PC-3 (cell line): ENCODE data around the gene MTHFR. TPM values are rescaled to one million over a fixed set of nuclear protein-coding genes. Genes with fewer than 3 reads are reported as not detected.

Source experiments
- ATAC-seq: fragments of 200-7000 bp; cut with Tn5 transposase; 2 replicates; pipeline ENCODE4 v1.9.1; 2020; ENCODE audit warnings: mild to moderate bottlenecking, moderate library complexity
- BruUV-seq: library from RNA; stranded (reverse); fragments of 400-500 nt; replicated peaks from 2 replicates; lab custom pipeline; 2021; lab: Mats Ljungman, UMichigan
- CTCF ChIA-PET: fragments of 300-600 bp; sonication (Branson Sonifier 250); formaldehyde crosslinking; loops from one replicate; lab custom pipeline; 2022; ENCODE audit warnings: antibody characterized with exemption; lab: Charles Lee
- POLR2A ChIA-PET: fragments of 300-600 bp; sonication (Branson Sonifier 250); formaldehyde crosslinking; loops from one replicate; lab custom pipeline; 2022; ENCODE audit warnings: antibody characterized with exemption; ENCODE audit not compliant: unreplicated experiment; lab: Charles Lee
- DNase-seq: peaks from one replicate; pipeline ENCODE4 v3.0.0-alpha.2; 2015
- H2AFZ ChIP-seq: fragments of 300-600 bp; sonication (generic); 2 replicates; pipeline ENCODE4 v1.6.0; 2016; ENCODE audit warnings: antibody characterized with exemption, low read length
- H3F3A ChIP-seq: fragments of 300-600 bp; sonication (generic); one replicate; pipeline ENCODE4 v1.6.0; 2017; ENCODE audit warnings: antibody characterized with exemption, low read length, control low read depth, mild to moderate bottlenecking; ENCODE audit not compliant: unreplicated experiment
- H3K27ac ChIP-seq: fragments of 300-600 bp; sonication (generic); 2 replicates; pipeline ENCODE4 v1.5.1; 2016; ENCODE audit warnings: mild to moderate bottlenecking, low read length
- H3K27me3 ChIP-seq: fragments of 300-600 bp; sonication (generic); 2 replicates; pipeline ENCODE4 v1.6.1; 2016; ENCODE audit warnings: low read length, mixed read lengths
- H3K36me3 ChIP-seq: fragments of 300-600 bp; sonication (generic); 2 replicates; pipeline ENCODE4 v1.6.1; 2016; ENCODE audit warnings: low read depth, mixed run types, low read length, mixed read lengths
- H3K4me1 ChIP-seq: fragments of 300-600 bp; sonication (generic); 2 replicates; pipeline ENCODE4 v1.5.1; 2016; ENCODE audit warnings: low read length; ENCODE audit not compliant: insufficient read depth
- H3K4me2 ChIP-seq: fragments of 300-600 bp; sonication (generic); 2 replicates; pipeline ENCODE4 v1.6.0; 2016; ENCODE audit warnings: low read length
- H3K4me3 ChIP-seq: fragments of 300-600 bp; sonication (generic); 2 replicates; pipeline ENCODE4 v1.5.1; 2016; ENCODE audit warnings: mild to moderate bottlenecking, low read length, mixed read lengths
- H3K79me2 ChIP-seq: fragments of 300-600 bp; sonication (generic); 2 replicates; pipeline ENCODE4 v1.6.1; 2017; ENCODE audit warnings: low read length, mixed read lengths
- H3K9ac ChIP-seq: fragments of 300-600 bp; sonication (generic); 2 replicates; pipeline ENCODE4 v1.6.0; 2016; ENCODE audit warnings: mild to moderate bottlenecking, low read length
- H3K9me2 ChIP-seq: fragments of 300-600 bp; sonication (generic); replicated peaks from 2 replicates; pipeline ENCODE4 v1.6.1; 2016; ENCODE audit warnings: mixed run types, low read length, mixed read lengths
- H3K9me3 ChIP-seq: fragments of 300-600 bp; sonication (generic); 2 replicates; pipeline ENCODE4 v1.6.1; 2016; ENCODE audit warnings: low read length, mixed read lengths
- H4K20me1 ChIP-seq: fragments of 300-600 bp; sonication (generic); 2 replicates; pipeline ENCODE4 v1.6.1; 2016; ENCODE audit warnings: low read length, mixed read lengths
- EZH2 ChIP-seq: fragments of 300-600 bp; sonication (generic); IDR thresholded peaks from one replicate; pipeline ENCODE4 v1.6.1; 2017; ENCODE audit warnings: antibody characterized with exemption, mild to moderate bottlenecking, low read length; ENCODE audit not compliant: unreplicated experiment
- EZH2phosphoT487 ChIP-seq: fragments of 300-600 bp; sonication (generic); IDR thresholded peaks from 2 replicates; pipeline ENCODE4 v1.6.1; 2018; ENCODE audit warnings: mild to moderate bottlenecking, antibody characterized with exemption, low read length, borderline replicate concordance
- intact Hi-C: fragments of 100-400 bp; cut with micrococcal nuclease; formaldehyde crosslinking; loops from 2 replicates; pipeline ENCODE4 v1.9.0; 2023
- total RNA-seq: library from RNA; depleted of rRNA; stranded (reverse); fragments of >200 nt; gene quantifications from 2 replicates; pipeline ENCODE4 v1.2.3, GENCODE V29; 2014
- TF ChIP-seq, protein P1 (sequence below): fragments of 300-600 bp; sonication (generic); conservative IDR thresholded peaks from 2 replicates; pipeline ENCODE4 v1.5.1; 2017; ENCODE audit warnings: antibody characterized with exemption, low read depth, mild to moderate bottlenecking, low read length

MTHFR gene
- total RNA-seq, 1 experiment from 2014 or later: 13.2 TPM

DNA sequence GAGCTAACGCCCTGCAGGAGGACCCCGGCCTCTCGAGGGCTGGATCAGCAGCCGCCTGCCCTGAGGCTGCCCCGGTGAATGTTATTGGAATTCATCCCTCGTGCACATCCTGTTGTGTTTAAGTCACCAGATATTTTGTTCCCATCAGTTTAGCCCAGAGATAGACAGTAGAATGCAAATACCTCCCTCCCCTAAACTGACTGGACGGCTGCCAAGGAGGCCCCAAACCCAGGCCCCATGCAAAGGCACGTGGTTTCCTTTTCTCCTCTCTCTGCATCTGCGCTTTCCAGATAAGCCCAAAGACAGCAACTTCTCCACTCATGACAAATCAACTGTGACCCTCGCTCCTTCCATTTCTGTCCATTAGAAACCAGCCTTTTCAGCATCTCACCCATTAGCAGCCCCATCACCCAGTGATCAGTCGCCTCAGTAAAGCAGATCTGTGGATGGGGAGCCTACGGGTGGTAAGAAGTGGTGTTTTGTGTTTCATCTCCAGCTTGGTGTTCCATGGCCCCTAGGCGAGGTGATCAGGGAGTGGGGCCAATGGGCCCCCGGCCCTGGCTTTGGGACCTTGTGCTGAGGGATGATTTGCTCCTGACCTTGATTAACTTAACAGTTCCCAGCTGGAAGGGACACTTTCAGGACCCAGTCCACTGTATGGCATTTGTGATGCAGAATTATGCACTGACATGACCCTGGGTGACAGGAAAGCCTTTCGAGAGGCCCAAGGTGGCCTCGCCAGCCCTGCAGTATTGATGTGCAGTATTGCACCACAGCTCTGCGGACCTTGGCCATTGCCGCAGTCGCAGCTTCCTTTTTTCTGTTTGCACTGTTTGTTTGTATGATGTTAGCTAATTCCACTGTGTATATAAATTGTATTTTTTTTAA, 36.6 kb upstream of the MTHFR start:
- Histone ChIP-seq H3K9me2 (no peaks in the 10 kb centered on the region), H3K9ac (no peak overlapping the region), H3K27me3 (no peaks in the 10 kb centered on the region), H3K27ac (no peak overlapping the region), H3K4me2 (no peak overlapping the region), H2AFZ (no peak overlapping the region), H3K79me2 (no peaks in the 10 kb centered on the region), H3F3A (no peaks in the 10 kb centered on the region), H3K9me3 (no peaks in the 10 kb centered on the region), H3K4me1 (no peaks in the 10 kb centered on the region), H3K4me3 (no peak overlapping the region), H4K20me1 (no peaks in the 10 kb centered on the region), H3K36me3 (peaks cover 7% of the 10 kb centered on the region)
- no peak for ATAC-seq
- POLR2A ChIA-PET: no interaction called here
- CTCF ChIA-PET: no interaction called here
- no peak for TF ChIP-seq EZH2phosphoT487
- TF ChIP-seq EZH2: no peak
- TF ChIP-seq, protein P1, sequence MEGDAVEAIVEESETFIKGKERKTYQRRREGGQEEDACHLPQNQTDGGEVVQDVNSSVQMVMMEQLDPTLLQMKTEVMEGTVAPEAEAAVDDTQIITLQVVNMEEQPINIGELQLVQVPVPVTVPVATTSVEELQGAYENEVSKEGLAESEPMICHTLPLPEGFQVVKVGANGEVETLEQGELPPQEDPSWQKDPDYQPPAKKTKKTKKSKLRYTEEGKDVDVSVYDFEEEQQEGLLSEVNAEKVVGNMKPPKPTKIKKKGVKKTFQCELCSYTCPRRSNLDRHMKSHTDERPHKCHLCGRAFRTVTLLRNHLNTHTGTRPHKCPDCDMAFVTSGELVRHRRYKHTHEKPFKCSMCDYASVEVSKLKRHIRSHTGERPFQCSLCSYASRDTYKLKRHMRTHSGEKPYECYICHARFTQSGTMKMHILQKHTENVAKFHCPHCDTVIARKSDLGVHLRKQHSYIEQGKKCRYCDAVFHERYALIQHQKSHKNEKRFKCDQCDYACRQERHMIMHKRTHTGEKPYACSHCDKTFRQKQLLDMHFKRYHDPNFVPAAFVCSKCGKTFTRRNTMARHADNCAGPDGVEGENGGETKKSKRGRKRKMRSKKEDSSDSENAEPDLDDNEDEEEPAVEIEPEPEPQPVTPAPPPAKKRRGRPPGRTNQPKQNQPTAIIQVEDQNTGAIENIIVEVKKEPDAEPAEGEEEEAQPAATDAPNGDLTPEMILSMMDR: no peak
- intact Hi-C loops: no loop called here
- BruUV-seq: no TSS peak
- no peak for DNase-seq

DNA sequence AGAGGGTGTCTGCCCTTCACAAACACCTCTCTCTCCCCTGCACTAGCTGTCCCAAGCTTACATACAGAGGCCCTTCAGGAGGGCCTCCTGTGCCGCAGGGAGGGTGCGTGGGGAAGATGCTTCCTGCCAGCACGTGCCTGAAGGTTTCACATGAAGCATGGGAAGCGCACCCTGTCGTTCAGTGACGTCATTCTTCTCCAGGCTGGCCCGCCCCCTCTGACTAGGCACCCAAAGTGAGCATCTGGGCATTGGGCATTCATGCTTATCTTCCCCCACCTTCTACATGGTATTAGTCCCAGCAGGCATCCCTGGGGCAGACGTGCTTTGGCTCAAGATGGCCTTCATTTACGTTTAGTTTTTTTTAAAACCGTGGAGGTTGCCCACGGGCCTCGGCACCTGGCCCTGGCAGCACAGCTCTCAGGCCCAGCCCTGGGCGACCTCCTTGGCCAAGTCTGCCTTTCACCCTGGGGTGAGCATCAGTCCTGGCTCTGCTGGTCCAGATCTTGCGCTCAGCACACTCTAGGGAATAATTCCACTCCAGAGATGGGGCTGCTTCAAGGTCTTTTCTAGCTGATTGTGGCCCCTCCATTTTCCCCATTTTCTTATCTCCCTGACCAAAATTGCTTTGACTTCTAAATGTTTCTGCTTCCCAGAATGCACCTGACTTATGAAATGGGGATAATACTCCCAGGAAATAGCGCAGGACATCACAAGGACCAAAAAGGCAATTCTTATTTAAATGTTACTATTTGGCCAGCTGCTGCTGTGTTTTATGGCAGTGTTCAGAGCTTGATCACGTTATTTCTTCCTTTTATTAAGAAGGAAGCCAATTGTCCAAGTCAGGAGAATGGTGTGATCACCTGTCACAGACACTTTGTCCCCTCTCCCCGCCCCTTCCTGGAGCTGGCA, 35.7 kb upstream of the MTHFR start:
- ChIA-PET POLR2A (no interaction called here), CTCF (no interaction called here)
- no peaks in the 10 kb centered on the region for H3K27me3 ChIP-seq
- no peaks in the 10 kb centered on the region for H3K4me1 ChIP-seq
- no TSS peak for BruUV-seq
- no peaks in the 10 kb centered on the region for H4K20me1 ChIP-seq
- ATAC-seq (no peak), DNase-seq (no peak)
- H3K79me2 ChIP-seq: no peaks in the 10 kb centered on the region
- intact Hi-C loops: no loop called here
- no peak overlapping the region for H3K9ac ChIP-seq
- H3K4me2 ChIP-seq: no peak overlapping the region
- H3K36me3 ChIP-seq: peaks cover 7% of the 10 kb centered on the region
- H3K4me3 ChIP-seq: no peak overlapping the region
- H3K9me3 ChIP-seq: no peaks in the 10 kb centered on the region
- no peak for TF ChIP-seq EZH2
- TF ChIP-seq EZH2phosphoT487: no peak
- TF ChIP-seq, protein P1: no peak
- no peak overlapping the region for H3K27ac ChIP-seq
- no peaks in the 10 kb centered on the region for H3F3A ChIP-seq
- no peaks in the 10 kb centered on the region for H3K9me2 ChIP-seq
- no peak overlapping the region for H2AFZ ChIP-seq
